HEK293T (cell line): ENCODE results near the gene OR4P4.

Experiments
- BHLHE40 ChIP-seq: fragments of 450-650 bp; IDR thresholded peaks from 2 replicates; pipeline ENCODE4 v1.6.1; 2016; ENCODE audit warnings: mild to moderate bottlenecking, moderate library complexity, borderline replicate concordance
- FOXA1 ChIP-seq: fragments of 450-650 bp; IDR thresholded peaks from 2 replicates; pipeline ENCODE4 v1.6.1; 2016; ENCODE audit warnings: mild to moderate bottlenecking
- FOXK2 ChIP-seq: fragments of 450-650 bp; IDR thresholded peaks from 2 replicates; pipeline ENCODE4 v1.6.1; 2016; ENCODE audit warnings: mild to moderate bottlenecking
- HDGF ChIP-seq: fragments of 450-650 bp; IDR thresholded peaks from 2 replicates; pipeline ENCODE4 v1.6.1; 2017; ENCODE audit warnings: antibody characterized with exemption, borderline replicate concordance
- SP1 ChIP-seq: fragments of 450-650 bp; IDR thresholded peaks from 2 replicates; pipeline ENCODE4 v1.6.1; 2017
- ZNF384 ChIP-seq: fragments of 450-650 bp; IDR thresholded peaks from 2 replicates; pipeline ENCODE4 v1.6.1; 2016

- no peak for TF ChIP-seq SP1
- no peak for TF ChIP-seq ZNF384
- TF ChIP-seq FOXK2, result no peak
- TF ChIP-seq BHLHE40, result no peak
- no peak for TF ChIP-seq FOXA1
- TF ChIP-seq HDGF, result no peak
These were observed 20.2 kb downstream of the OR4P4 start for GRCh38 chr11:55655096-55655495.
